KMS-11 (cell line): ENCODE data around the gene SERP2.

Experiments
- H2AFZ ChIP-seq: fragments of 200-600 bp; sonication (generic); 2 replicates; pipeline ENCODE4 v1.6.1; 2016; ENCODE audit warnings: antibody characterized with exemption, mixed run types, low read depth
- H3K27ac ChIP-seq: fragments of 200-600 bp; sonication (generic); 2 replicates; pipeline ENCODE4 v1.6.1; 2016; ENCODE audit warnings: mild to moderate bottlenecking, mixed run types
- H3K27me3 ChIP-seq: fragments of 200-600 bp; sonication (generic); 2 replicates; pipeline ENCODE4 v1.6.1; 2017; ENCODE audit warnings: mild to moderate bottlenecking, low read depth, mixed run types, moderate library complexity; ENCODE audit not compliant: insufficient read depth
- H3K36me3 ChIP-seq: fragments of 200-600 bp; sonication (generic); 2 replicates; pipeline ENCODE4 v1.6.1; 2017; ENCODE audit warnings: mild to moderate bottlenecking, mixed run types; ENCODE audit not compliant: insufficient read depth
- H3K4me1 ChIP-seq: fragments of 200-600 bp; sonication (generic); 2 replicates; pipeline ENCODE4 v1.6.1; 2016; ENCODE audit warnings: mild to moderate bottlenecking, low read depth, mixed run types; ENCODE audit not compliant: poor library complexity, severe bottlenecking
- H3K4me2 ChIP-seq: fragments of 200-600 bp; sonication (generic); 2 replicates; pipeline ENCODE4 v1.7.0; 2016; ENCODE audit warnings: mild to moderate bottlenecking, mixed run types
- H3K4me3 ChIP-seq: fragments of 200-600 bp; sonication (generic); IDR thresholded peaks from 2 replicates; pipeline ENCODE4 v1.6.1; 2017; ENCODE audit warnings: low read depth, low read length, mixed read lengths; ENCODE audit not compliant: insufficient read depth
- H3K79me2 ChIP-seq: fragments of 200-600 bp; sonication (generic); 2 replicates; pipeline ENCODE4 v1.6.1; 2016; ENCODE audit warnings: low read depth, mixed run types; ENCODE audit not compliant: insufficient read depth
- H3K9ac ChIP-seq: fragments of 200-600 bp; sonication (generic); 2 replicates; pipeline ENCODE4 v1.6.1; 2016; ENCODE audit warnings: mild to moderate bottlenecking, mixed run types
- H4K20me1 ChIP-seq: fragments of 200-600 bp; sonication (generic); 2 replicates; pipeline ENCODE4 v1.6.1; 2016; ENCODE audit warnings: mild to moderate bottlenecking, mixed run types; ENCODE audit not compliant: insufficient read depth
- CTCF ChIP-seq: fragments of 200-600 bp; sonication (generic); conservative IDR thresholded peaks from 2 replicates; pipeline ENCODE4 v1.6.1; 2017; ENCODE audit warnings: low read depth, mild to moderate bottlenecking, antibody characterized with exemption, low read length, moderate library complexity, mixed read lengths

The SERP2 gene

GRCh38 chr13:44420376-44421220 is 47.0 kb downstream of the SERP2 start:
- Histone ChIP-seq H3K36me3 (no peaks in the 10 kb centered on the region), H2AFZ (no peak overlapping the region), H3K27ac (no peak overlapping the region), H3K4me3 (no peak overlapping the region), H3K4me2 (no peak overlapping the region), H4K20me1 (no peaks in the 10 kb centered on the region), H3K4me1 (peaks cover 27% of the 10 kb centered on the region), H3K9ac (no peak overlapping the region), H3K27me3 (no peaks in the 10 kb centered on the region), H3K79me2 (no peaks in the 10 kb centered on the region)
- no peak for TF ChIP-seq CTCF

- H3K4me1 ChIP-seq = peaks cover 27% of the 10 kb centered on the region
- H3K9ac ChIP-seq = no peak overlapping the region
- no peak overlapping the region for H3K4me3 ChIP-seq
- H3K27me3 ChIP-seq = no peaks in the 10 kb centered on the region
- H3K36me3 ChIP-seq = no peaks in the 10 kb centered on the region
- H3K79me2 ChIP-seq = no peaks in the 10 kb centered on the region
- H2AFZ ChIP-seq = peak overlapping the region; percentile 76; the same call in 1 of the 2 replicates
- H3K27ac ChIP-seq = peak overlapping the region; percentile 92; the same call in 1 of the 2 replicates
- peak overlapping the region; percentile 60; the same call in 1 of the 2 replicates for H3K4me2 ChIP-seq
- no peak for TF ChIP-seq CTCF
- no peaks in the 10 kb centered on the region for H4K20me1 ChIP-seq
Observed at GRCh38 chr13:44421853-44422525, 48.4 kb downstream of the SERP2 start.

GRCh38 chr13:44422755-44423643 is 49.4 kb downstream of the SERP2 start:
- H3K4me2 ChIP-seq = peak overlapping the region; percentile 60
- no peak for TF ChIP-seq CTCF

GRCh38 chr13:44423824-44424223 is 50.2 kb downstream of the SERP2 start:
- no peak for TF ChIP-seq CTCF
- Histone ChIP-seq H3K4me2 (peak overlapping the region; percentile 60), H3K4me3 (no peak overlapping the region), H3K79me2 (no peaks in the 10 kb centered on the region), H3K9ac (peak overlapping the region; percentile 66; the same call in 1 of the 2 replicates), H4K20me1 (no peaks in the 10 kb centered on the region), H3K4me1 (peaks cover 27% of the 10 kb centered on the region), H2AFZ (peak overlapping the region; percentile 76; the same call in 1 of the 2 replicates), H3K27ac (peak overlapping the region; percentile 92), H3K27me3 (no peaks in the 10 kb centered on the region), H3K36me3 (no peaks in the 10 kb centered on the region)

More at GRCh38 chr13:44422755-44423643, 49.4 kb downstream of the SERP2 start:
- peaks cover 27% of the 10 kb centered on the region for H3K4me1 ChIP-seq
- H2AFZ ChIP-seq = peak overlapping the region; percentile 76
- no peaks in the 10 kb centered on the region for H3K27me3 ChIP-seq
- peak overlapping the region; percentile 92 for H3K27ac ChIP-seq
- no peak overlapping the region for H3K4me3 ChIP-seq
- no peaks in the 10 kb centered on the region for H4K20me1 ChIP-seq
- H3K9ac ChIP-seq = peak overlapping the region; percentile 66
- H3K36me3 ChIP-seq = no peaks in the 10 kb centered on the region
- H3K79me2 ChIP-seq = no peaks in the 10 kb centered on the region
